Spleen (tissue), 11 donors: ENCODE results near the gene CUBN. TPM values are rescaled to one million over a fixed set of nuclear protein-coding genes. Genes with fewer than 3 reads are reported as not detected.

ENCODE experiments used
- DNase-seq: peaks from one replicate; pipeline ENCODE4 v3.0.0-alpha.2; 2020
- H3K27ac ChIP-seq, 8 donors: fragments of 200-600 bp; sonication (generic) in 7 of 8; 1 replicate in 4 of 8; 2 replicates in 4 of 8; pipeline versions ENCODE4 v1.5.0 to v1.8.0; 2016 to 2021; ENCODE audit warnings: inconsistent platforms in 4 of 8, mild to moderate bottlenecking in 4 of 8, moderate library complexity in 1 of 8
- H3K27me3 ChIP-seq, 7 donors: fragments of 200-600 bp; sonication (generic) in 6 of 7; replicated peaks in 1 of 7; 1 replicate in 4 of 7; 2 replicates in 3 of 7; pipeline versions ENCODE4 v1.5.0 to v1.8.0; 2016 to 2021; ENCODE audit warnings: inconsistent platforms in 3 of 7, mild to moderate bottlenecking in 1 of 7
- H3K36me3 ChIP-seq, 6 donors: fragments of 200-600 bp; sonication (generic) in 5 of 6; 1 replicate in 4 of 6; 2 replicates in 2 of 6; pipeline versions ENCODE4 v1.5.0 to v1.8.0; 2016 to 2021; ENCODE audit warnings: inconsistent platforms in 2 of 6
- H3K4me1 ChIP-seq, 6 donors: fragments of 200-600 bp; sonication (generic) in 5 of 6; 1 replicate in 3 of 6; 2 replicates in 3 of 6; pipeline versions ENCODE4 v1.5.0 to v1.8.0; 2016 to 2021; ENCODE audit warnings: inconsistent platforms in 3 of 6
- H3K4me3 ChIP-seq, 8 donors: fragments of 200-600 bp; sonication (generic) in 7 of 8; 1 replicate in 4 of 8; 2 replicates in 4 of 8; pipeline versions ENCODE4 v1.5.0 to v1.8.0; 2016 to 2021; ENCODE audit warnings: inconsistent platforms in 4 of 8, mild to moderate bottlenecking in 4 of 8, moderate library complexity in 2 of 8
- H3K9me3 ChIP-seq, 8 donors: fragments of 200-600 bp; sonication (generic) in 7 of 8; 1 replicate in 4 of 8; 2 replicates in 4 of 8; pipeline versions ENCODE4 v1.5.0 to v1.8.0; 2016 to 2021; ENCODE audit warnings: inconsistent platforms in 4 of 8
- CTCF ChIP-seq, 11 experiments: fragments of 200-600 bp in 7 of 11; fragments of 450-650 bp in 4 of 11; sonication (generic) in 4 of 11; IDR thresholded peaks in 8 of 11; conservative IDR thresholded peaks in 3 of 11; 1 replicate in 7 of 11; 2 replicates in 4 of 11; pipeline versions ENCODE4 v1.4.0 to v1.8.0; 2016 to 2021; ENCODE audit warnings: antibody characterized with exemption in 11 of 11, inconsistent platforms in 4 of 11, mild to moderate bottlenecking in 1 of 11
- POLR2A ChIP-seq, 3 donors: fragments of 450-650 bp; IDR thresholded peaks; one replicate each; pipeline ENCODE4 v1.5.1; 2017; ENCODE audit warnings: antibody characterized with exemption in 3 of 3, mild to moderate bottlenecking in 1 of 3
- POLR2AphosphoS5 ChIP-seq, 3 donors: sonication (generic); formaldehyde crosslinking; IDR thresholded peaks; one replicate each; pipeline ENCODE4 v1.5.1; 2017; ENCODE audit warnings: antibody characterized with exemption in 3 of 3
- WGBS, 5 donors: extraction: QIAGEN DNeasy Blood & Tissue Kit in 3 of 5; methylation state at CpG; one replicate each; pipeline versions ENCODE4 v1.1.5 to v1.1.7; 2013 to 2018; 5-methylcytosine and 5-hydroxymethylcytosine counted together
- intact Hi-C: fragments of 100-400 bp; cut with DNase I; formaldehyde crosslinking; loops from one replicate; pipeline ENCODE4 v1.15.0; 2023; ENCODE audit warnings: low total_unique reads
- polyA plus RNA-seq, 3 donors: library from polyadenylated mRNA; stranded (reverse); fragments of 200-250 nt; gene quantifications; one replicate each; pipeline ENCODE4 v1.2.1, GENCODE V29; 2013
- total RNA-seq, 7 donors: library from RNA; depleted of rRNA in 3 of 7; stranded (reverse); fragments of >200 nt in 3 of 7; fragmentation: NEBNext Ultra II Directional in 4 of 7; extraction: Animal tissue kit (Norgen Biotek cat#: 25700) in 4 of 7; gene quantifications; one replicate each; pipeline versions ENCODE4 v1.1.0 to v1.2.1, GENCODE V29; 2016 to 2021
- donor health status: healthy with polysubstance abuse.
- donor health status: DM: no; HTN: no; CAD: no; lungs with moderate emphysema.
- donor health status: DM: no; HTN: no; CAD: no.
- donor health status: Bipolar disorder and iron deficiency.
- donor health status: healthy.
- donor health status: DM: no; HTN: no; CAD: no.
- donor health status: DM: yes; HTN: yes; CAD: no.

Gene CUBN
- total and polyA plus RNA-seq, 10 donors, result 0.24 to 12.1 (median 5.4) TPM

DNA sequence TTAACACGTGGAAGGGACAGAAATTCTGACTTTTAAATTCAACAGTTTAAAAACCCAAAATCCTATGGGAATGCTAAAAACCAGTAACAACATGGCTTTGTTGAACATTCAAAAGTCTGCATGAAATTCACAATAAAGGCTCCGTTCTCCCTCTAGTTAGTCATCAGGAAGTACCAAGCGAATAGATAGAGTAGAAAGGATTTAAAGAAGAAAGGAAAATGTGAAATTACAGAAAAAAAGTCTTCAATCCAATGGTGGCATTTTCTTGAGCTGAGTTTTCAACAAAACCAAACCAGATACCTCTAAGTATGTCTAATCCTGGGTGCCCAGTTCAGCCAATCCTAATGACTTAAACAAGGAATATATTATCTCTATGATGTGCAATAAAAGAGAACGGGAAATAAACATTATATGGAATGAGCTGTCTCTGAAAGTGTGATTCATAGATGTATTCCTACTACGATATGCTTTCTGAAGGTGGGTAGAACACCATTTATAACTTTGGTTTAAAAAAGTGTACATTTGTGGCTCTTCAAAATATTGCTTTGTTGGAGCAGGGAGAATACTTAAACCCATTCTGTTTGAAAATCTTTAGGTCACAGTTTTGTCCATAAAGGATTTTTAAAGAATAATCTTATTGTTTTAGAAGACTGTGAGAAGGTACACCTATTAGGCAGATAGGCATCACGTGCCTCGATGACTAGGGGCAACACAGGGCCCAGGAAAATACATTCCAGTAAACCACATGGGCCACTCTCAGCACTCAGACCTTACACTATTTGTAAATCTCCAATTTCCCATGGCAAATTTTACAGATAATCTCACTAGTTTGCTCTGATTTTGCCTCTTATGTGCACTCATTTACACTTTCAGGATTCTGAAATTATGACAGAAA, 87.7 kb downstream of the CUBN start:
- no peak overlapping the region for H3K27ac ChIP-seq
- intact Hi-C loops, result no loop called here
- no peaks in the 10 kb centered on the region for H3K4me1 ChIP-seq
- no peaks in the 10 kb centered on the region for H3K36me3 ChIP-seq
- H3K4me3 ChIP-seq, result no peak overlapping the region
- no peak for TF ChIP-seq CTCF (IDR thresholded peaks at IDR 0.05 in 8 of 11, conservative IDR thresholded peaks at IDR 0.05 in 3 of 11)
- TF ChIP-seq POLR2AphosphoS5 (IDR thresholded peaks at IDR 0.05), result no peak
- no peak for TF ChIP-seq POLR2A (IDR thresholded peaks at IDR 0.05)
- DNase-seq, result no peak
- no peaks in the 10 kb centered on the region for H3K9me3 ChIP-seq
- H3K27me3 ChIP-seq, result no peaks in the 10 kb centered on the region
- WGBS, 5 donors, result 80 to 94% (median 92%) methylated on average over 7 of the region's 7 CpGs

GRCh38 chr10:17038627-17039026, 91.0 kb downstream of the CUBN start:
- 77 to 90% (median 78%) methylated on average over 5 of the region's 5 CpGs for WGBS, 5 donors
- H3K27ac ChIP-seq, result no peak overlapping the region
- no peak overlapping the region for H3K4me3 ChIP-seq
- TF ChIP-seq POLR2AphosphoS5 (IDR thresholded peaks at IDR 0.05) (no peak), CTCF (IDR thresholded peaks at IDR 0.05 in 8 of 11, conservative IDR thresholded peaks at IDR 0.05 in 3 of 11) (no peak), POLR2A (IDR thresholded peaks at IDR 0.05) (no peak)
- H3K9me3 ChIP-seq, result no peaks in the 10 kb centered on the region
- no peaks in the 10 kb centered on the region for H3K36me3 ChIP-seq
- no peaks in the 10 kb centered on the region for H3K27me3 ChIP-seq
- peaks cover 3 to 6% (median 4%) of the 10 kb centered on the region in 6 donors for H3K4me1 ChIP-seq
- intact Hi-C loops, result no loop called here
- DNase-seq, result no peak

- H3K4me1 ChIP-seq, result peaks cover 4 to 13% (median 10%) of the 10 kb centered on the region in 6 donors
- no peaks in the 10 kb centered on the region for H3K9me3 ChIP-seq
- TF ChIP-seq CTCF (IDR thresholded peaks at IDR 0.05 in 8 of 11, conservative IDR thresholded peaks at IDR 0.05 in 3 of 11) (no peak), POLR2AphosphoS5 (IDR thresholded peaks at IDR 0.05) (no peak), POLR2A (IDR thresholded peaks at IDR 0.05) (no peak)
- intact Hi-C loops, result no loop called here
- no peaks in the 10 kb centered on the region for H3K27me3 ChIP-seq
- no peak overlapping the region for H3K27ac ChIP-seq
- no peak overlapping the region for H3K4me3 ChIP-seq
- no peak for DNase-seq
- no peaks in the 10 kb centered on the region for H3K36me3 ChIP-seq
- 79 to 88% (median 84%) methylated on average over 6 of the region's 6 CpGs for WGBS, 5 donors
Observed at GRCh38 chr10:17037910-17038309, 91.7 kb downstream of the CUBN start.

GRCh38 chr10:17035446-17035845, 94.2 kb downstream of the CUBN start:
- H3K36me3 ChIP-seq, result no peaks in the 10 kb centered on the region
- peaks cover 6 to 36% (median 24%) of the 10 kb centered on the region in 6 donors for H3K4me1 ChIP-seq
- H3K9me3 ChIP-seq, result no peaks in the 10 kb centered on the region
- H3K4me3 ChIP-seq, result no peak overlapping the region
- no peaks in the 10 kb centered on the region for H3K27me3 ChIP-seq
- H3K27ac ChIP-seq, result no peak overlapping the region
- TF ChIP-seq POLR2AphosphoS5 (IDR thresholded peaks at IDR 0.05) (no peak), CTCF (IDR thresholded peaks at IDR 0.05 in 8 of 11, conservative IDR thresholded peaks at IDR 0.05 in 3 of 11) (no peak), POLR2A (IDR thresholded peaks at IDR 0.05) (no peak)
- no peak for DNase-seq
- 79 to 92% (median 88%) methylated on average over 1 of the region's 1 CpG for WGBS, 5 donors
- intact Hi-C loops, result no loop called here
